HG03280 (cell line): ENCODE measurements around the gene SERPINE1.
"Not testable (repeated sequence)": the region's sequence is repeated elsewhere in the genome, so short reads cannot be mapped to it uniquely, and the experiment has no call there.

ENCODE experiments used
- ATAC-seq: cut with Tn5 transposase; IDR thresholded peaks from one replicate; pipeline ENCODE4 v1.9.1; 2021; ENCODE audit warnings: mild to moderate bottlenecking, moderate library complexity; ENCODE audit not compliant: unreplicated experiment

The SERPINE1 gene

DNA sequence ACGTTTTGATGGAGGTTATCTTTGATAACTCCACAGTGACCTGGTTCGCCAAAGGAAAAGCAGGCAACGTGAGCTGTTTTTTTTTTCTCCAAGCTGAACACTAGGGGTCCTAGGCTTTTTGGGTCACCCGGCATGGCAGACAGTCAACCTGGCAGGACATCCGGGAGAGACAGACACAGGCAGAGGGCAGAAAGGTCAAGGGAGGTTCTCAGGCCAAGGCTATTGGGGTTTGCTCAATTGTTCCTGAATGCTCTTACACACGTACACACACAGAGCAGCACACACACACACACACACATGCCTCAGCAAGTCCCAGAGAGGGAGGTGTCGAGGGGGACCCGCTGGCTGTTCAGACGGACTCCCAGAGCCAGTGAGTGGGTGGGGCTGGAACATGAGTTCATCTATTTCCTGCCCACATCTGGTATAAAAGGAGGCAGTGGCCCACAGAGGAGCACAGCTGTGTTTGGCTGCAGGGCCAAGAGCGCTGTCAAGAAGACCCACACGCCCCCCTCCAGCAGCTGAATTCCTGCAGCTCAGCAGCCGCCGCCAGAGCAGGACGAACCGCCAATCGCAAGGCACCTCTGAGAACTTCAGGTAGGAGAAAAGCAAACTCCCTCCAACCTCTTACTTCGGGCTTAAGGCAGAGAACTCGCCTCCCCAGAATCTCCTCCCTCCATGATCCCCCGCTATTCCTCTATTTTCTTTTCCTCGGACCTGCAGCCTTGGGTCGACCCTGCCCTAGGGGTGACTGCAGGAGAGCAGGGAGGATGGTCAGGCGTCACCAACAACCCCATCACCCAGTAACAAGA lies at the start of gene SERPINE1:
TSS of gene SERPINE1 (plus strand) at position 454 of the 809 bp plus-strand sequence. CDS start 1,290 bp downstream, outside the sequence.
- peak; percentile 31 for ATAC-seq

- peak; percentile 88 for ATAC-seq
These were observed 49.4 kb upstream of the SERPINE1 start for GRCh38 chr7:101077303-101078086.

GRCh38 chr7:101081432-101081831 lies 45.5 kb upstream of the SERPINE1 start:
- ATAC-seq: no peak

- ATAC-seq: no peak
These were observed 42.1 kb upstream of the SERPINE1 start for GRCh38 chr7:101084865-101085161.

DNA sequence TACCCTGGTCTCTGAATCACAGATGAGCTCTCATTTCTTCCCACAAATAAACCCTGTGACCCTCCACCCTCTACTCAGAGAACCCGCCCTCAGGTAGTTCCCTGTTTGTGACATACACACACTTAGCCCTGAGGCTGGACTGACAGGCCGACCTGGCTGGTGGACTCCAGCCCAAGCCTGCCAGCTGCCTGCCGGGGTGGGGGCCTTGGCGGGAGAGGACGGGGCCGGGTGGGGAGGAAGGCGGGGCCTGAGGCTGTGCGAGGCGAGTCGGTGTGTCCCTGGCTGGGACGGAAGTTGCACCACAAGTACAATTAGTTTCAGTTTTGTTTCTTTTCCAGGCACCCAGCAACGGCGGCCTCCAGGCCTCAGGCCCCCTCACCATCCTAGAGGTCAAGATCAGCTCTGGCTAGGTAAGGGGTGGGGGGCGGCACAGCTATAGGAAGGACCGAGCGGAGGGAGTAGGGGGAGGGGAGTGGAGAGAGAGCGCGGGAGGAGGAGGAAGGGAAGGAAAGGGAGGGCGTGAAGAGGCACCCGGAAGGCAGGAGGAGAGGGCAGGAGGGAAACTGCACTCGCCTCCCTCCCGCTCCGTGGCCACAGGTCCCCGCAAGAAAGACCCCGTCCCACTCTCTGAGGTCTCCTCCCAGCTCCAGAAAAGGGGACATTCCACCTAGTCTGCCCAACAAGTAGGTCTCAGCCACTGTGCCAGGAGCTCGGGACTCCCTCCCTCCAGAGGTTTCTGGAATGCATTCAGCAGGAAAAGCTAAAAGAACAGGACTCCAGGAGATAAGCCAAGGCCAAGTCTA lies 41.5 kb upstream of the SERPINE1 start, which contains the start of gene TRIM56:
TSS of gene TRIM56 (plus strand) at position 320 of the 803 bp plus-strand sequence. CDS start 1,832 bp downstream, outside the sequence.
- peak; percentile 83 for ATAC-seq

- no peak for ATAC-seq
These were observed 39.4 kb upstream of the SERPINE1 start for GRCh38 chr7:101087334-101088068.

GRCh38 chr7:101088069-101088425 lies 38.9 kb upstream of the SERPINE1 start:
- no peak for ATAC-seq

- ATAC-seq: no peak
These were observed 37.9 kb upstream of the SERPINE1 start for GRCh38 chr7:101088858-101089529.

- no peak for ATAC-seq
These were observed 37.0 kb upstream of the SERPINE1 start for GRCh38 chr7:101089876-101090275.

DNA sequence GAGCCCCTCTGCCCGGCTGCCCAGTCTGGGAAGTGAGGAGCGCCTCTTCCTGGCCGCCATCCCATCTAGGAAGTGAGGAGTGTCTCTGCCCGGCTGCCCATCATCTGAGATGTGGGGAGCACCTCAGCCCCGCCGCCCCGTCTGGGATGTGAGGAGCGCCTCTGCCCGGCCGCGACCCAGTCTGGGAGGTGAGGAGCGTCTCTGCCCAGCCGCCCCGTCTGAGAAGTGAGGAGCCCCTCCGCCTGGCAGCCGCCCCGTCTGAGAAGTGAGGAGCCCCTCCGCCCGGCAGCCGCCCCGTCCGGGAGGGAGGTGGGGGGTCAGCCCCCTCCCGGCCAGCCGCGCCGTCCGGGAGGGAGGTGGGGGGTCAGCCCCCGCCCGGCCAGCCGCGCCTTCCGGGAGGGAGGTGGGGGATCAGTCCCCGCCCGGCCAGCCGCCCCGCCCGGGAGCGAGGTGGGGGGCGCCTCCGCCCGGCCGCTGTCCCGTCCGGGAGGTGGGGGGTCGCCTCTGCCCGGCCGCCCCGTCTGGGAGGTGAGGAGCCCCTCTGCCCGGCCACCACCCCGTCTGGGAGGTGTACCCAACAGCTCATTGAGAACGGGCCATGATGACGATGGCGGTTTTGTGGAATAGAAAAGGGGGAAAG lies 34.5 kb upstream of the SERPINE1 start:
- ATAC-seq: not testable (repeated sequence)

DNA sequence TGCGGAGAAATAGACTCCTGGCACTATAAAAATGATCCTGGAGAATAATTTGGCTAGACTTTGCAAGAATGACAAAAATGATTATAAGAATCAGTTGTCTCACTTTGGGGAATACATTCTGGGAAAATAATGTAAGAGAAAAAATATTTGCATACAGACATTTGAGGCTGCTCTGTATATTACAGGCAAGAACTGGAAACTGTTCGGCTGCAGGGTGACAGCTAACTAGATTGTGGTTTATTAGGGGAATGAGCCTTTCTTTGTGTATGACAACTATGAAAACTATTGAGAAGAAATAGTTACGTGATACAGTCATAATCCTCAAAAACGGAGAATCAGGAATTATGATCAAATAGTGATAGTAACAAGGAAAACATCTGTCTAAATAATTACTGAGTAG lies 33.0 kb upstream of the SERPINE1 start:
- no peak for ATAC-seq

- no peak for ATAC-seq
These were observed 32.5 kb upstream of the SERPINE1 start for GRCh38 chr7:101094376-101094775.

GRCh38 chr7:101094791-101095375 lies 32.0 kb upstream of the SERPINE1 start:
- ATAC-seq: no peak

DNA sequence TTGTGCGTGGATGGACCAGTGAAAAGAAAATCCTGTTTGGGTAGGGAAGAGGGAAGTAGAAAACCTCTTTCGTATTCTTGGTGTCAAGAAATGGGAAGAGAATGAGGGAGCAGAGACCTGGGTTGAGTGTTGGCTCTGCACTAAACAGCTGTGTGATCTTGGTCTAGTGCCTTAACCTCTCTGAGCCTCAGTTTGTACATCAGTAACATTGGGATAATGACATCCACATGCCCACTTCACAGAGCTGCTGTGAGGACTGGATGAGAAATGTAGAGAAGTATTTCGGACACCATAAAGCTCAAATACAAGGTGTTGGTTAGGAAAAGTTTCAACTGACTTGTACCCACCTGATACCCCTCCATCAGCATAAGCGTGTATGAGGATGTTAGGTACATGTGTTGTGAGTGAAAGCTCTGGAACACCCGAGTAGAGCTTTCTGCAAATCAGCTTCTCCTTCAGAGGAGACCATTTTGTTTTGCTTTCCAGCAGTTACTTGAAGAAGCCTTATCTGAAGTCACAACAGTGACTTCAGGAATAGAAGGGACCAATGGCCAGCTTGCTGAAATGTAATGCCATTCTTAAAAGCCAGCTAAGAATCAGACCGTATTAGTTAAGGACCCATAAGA lies 30.5 kb upstream of the SERPINE1 start:
- no peak for ATAC-seq

DNA sequence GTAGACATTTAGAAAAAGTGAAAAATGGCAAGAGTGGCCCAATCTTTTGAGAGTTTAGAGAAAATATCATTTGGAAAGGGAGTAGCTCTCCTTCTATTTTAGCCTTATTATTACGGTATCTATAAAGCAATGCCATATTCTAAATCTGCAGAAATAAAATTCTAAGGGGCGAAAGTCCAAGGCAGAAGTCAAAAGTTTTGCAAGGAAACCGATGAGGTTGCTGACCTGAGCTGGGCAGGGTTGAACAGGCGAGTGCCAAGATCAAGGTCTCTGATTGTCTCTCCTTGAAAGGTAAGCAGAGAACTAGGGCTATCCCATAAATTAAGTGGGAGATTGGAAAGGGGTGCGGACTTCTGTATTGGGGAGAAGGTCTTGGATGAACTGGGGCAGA lies 30.0 kb upstream of the SERPINE1 start:
- ATAC-seq: no peak

DNA sequence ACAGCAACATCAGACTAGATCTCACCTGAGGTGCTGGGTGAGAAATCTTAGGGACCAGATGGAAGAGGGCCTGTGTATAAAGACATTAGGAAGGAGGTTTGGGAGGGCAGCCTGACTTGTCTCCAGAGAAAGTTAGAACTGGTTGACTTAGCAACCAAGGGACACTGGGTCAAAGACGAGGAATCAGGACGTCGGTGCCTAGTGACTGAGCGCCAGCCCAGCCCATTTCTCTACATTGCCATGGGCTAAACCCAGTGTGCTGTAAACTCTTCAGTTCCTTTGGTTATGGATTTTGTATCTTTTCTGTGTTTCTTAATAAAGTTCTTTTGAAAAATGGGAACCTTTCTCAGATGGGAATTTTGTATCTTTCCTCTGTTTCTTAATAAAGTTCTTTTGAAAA lies 29.3 kb upstream of the SERPINE1 start:
- ATAC-seq: no peak

- no peak for ATAC-seq
These were observed 26.7 kb upstream of the SERPINE1 start for GRCh38 chr7:101099969-101100781.
